ENCODE data around the gene ZNF716. TPM values are rescaled to one million over a fixed set of nuclear protein-coding genes. Genes with fewer than 3 reads are reported as not detected.

ZNF716 gene
- polyA plus RNA-seq, 1 of the 3 experiments (the other 2 are of a cell fraction) = not detected

GRCh38 chr7:57423768-57424167 lies 26.2 kb upstream of the ZNF716 start:
- CTCF ChIA-PET = no interaction called here
- Histone ChIP-seq H4K20me1 (ENCODE audit: insufficient read depth) (no peaks in the 10 kb centered on the region), H3K79me2 (ENCODE audit: insufficient read depth) (no peaks in the 10 kb centered on the region), H3K27ac (ENCODE audit: low read depth in 2 of 2, low read length in 1 of 2) (no peak overlapping the region), H3K4me1 (ENCODE audit: control insufficient read depth in 1 of 2, insufficient read depth in 2 of 2, low read depth in 1 of 2, low read length in 1 of 2) (no peaks in the 10 kb centered on the region), H3K4me3 (ENCODE audit: low read depth in 2 of 2, low read length in 1 of 2) (no peak overlapping the region), H2AFZ (ENCODE audit: low read depth) (no peak overlapping the region), H3K27me3 (ENCODE audit: insufficient read depth) (no peaks in the 10 kb centered on the region), H3K4me2 (no peak overlapping the region), H3F3A (replicated peaks; ENCODE audit: insufficient read depth) (no peaks in the 10 kb centered on the region), H3K36me3 (replicated peaks in 1 of 2; ENCODE audit: control insufficient read depth in 1 of 2, insufficient read depth in 2 of 2, low read length in 1 of 2) (no peaks in the 10 kb centered on the region), H3K9ac (no peak overlapping the region), H3K9me2 (no peaks in the 10 kb centered on the region), H3K9me3 (no peaks in the 10 kb centered on the region; the same call in 1 of the 2 replicates)
- WGBS (ENCODE audit: low lambda C conversion rate) = 18% methylated on average over 3 of the region's 3 CpGs
- no peak for DNase-seq
- POLR2A ChIA-PET = no interaction called here
- TF ChIP-seq CTCF (IDR thresholded peaks at IDR 0.05) (peak; percentile 35), CHD2 (IDR thresholded peaks at IDR 0.05; ENCODE audit: low read length, partially characterized antibody) (no peak), RAD21 (IDR thresholded peaks at IDR 0.05; ENCODE audit: low read length) (peak; percentile 33; the same call in 1 of the 2 replicates)

- Histone ChIP-seq H3F3A (replicated peaks; ENCODE audit: insufficient read depth) (no peaks in the 10 kb centered on the region), H3K4me3 (ENCODE audit: low read depth in 2 of 2, low read length in 1 of 2) (no peak overlapping the region), H3K4me1 (ENCODE audit: control insufficient read depth in 1 of 2, insufficient read depth in 2 of 2, low read depth in 1 of 2, low read length in 1 of 2) (no peaks in the 10 kb centered on the region), H3K9ac (no peak overlapping the region), H2AFZ (ENCODE audit: low read depth) (no peak overlapping the region), H3K27ac (ENCODE audit: low read depth in 2 of 2, low read length in 1 of 2) (no peak overlapping the region), H3K9me2 (no peaks in the 10 kb centered on the region), H4K20me1 (ENCODE audit: insufficient read depth) (no peaks in the 10 kb centered on the region), H3K9me3 (no peaks in the 10 kb centered on the region), H3K79me2 (ENCODE audit: insufficient read depth) (no peaks in the 10 kb centered on the region), H3K27me3 (ENCODE audit: insufficient read depth) (no peaks in the 10 kb centered on the region), H3K36me3 (replicated peaks in 1 of 2; ENCODE audit: control insufficient read depth in 1 of 2, insufficient read depth in 2 of 2, low read length in 1 of 2) (no peaks in the 10 kb centered on the region), H3K4me2 (no peak overlapping the region)
- POLR2A ChIA-PET = no interaction called here
- no peak for DNase-seq
- CTCF ChIA-PET = no interaction called here
- WGBS (ENCODE audit: low lambda C conversion rate) = 47% methylated on average over 48 of the region's 89 CpGs
- TF ChIP-seq EZH2phosphoT487 (IDR thresholded peaks at IDR 0.05; ENCODE audit: borderline replicate concordance, low read depth) = no peak
- TF ChIP-seq NFIC (IDR thresholded peaks at IDR 0.05; ENCODE audit: borderline replicate concordance) = no peak
- no peak for TF ChIP-seq TEAD4 (IDR thresholded peaks at IDR 0.05; ENCODE audit: borderline replicate concordance, insufficient read depth)
- TF ChIP-seq POLR2AphosphoS5 (IDR thresholded peaks at IDR 0.05; ENCODE audit: low read depth, low read length) = no peak
- TF ChIP-seq MEF2A (IDR thresholded peaks at IDR 0.05; ENCODE audit: borderline replicate concordance, low read depth) = no peak
- no peak for TF ChIP-seq EP300 (IDR thresholded peaks at IDR 0.05; ENCODE audit: borderline replicate concordance in 1 of 2, low read depth in 1 of 2, low read length in 1 of 2)
- no peak for TF ChIP-seq TCF12 (IDR thresholded peaks at IDR 0.05)
- TF ChIP-seq TAF1 (IDR thresholded peaks at IDR 0.05; ENCODE audit: borderline replicate concordance, low read depth, low read length) = no peak
- no peak for TF ChIP-seq RAD21 (IDR thresholded peaks at IDR 0.05; ENCODE audit: low read length)
- no peak for TF ChIP-seq USF2 (IDR thresholded peaks at IDR 0.05; ENCODE audit: borderline replicate concordance, low read depth, low read length)
- no peak for TF ChIP-seq MAX (IDR thresholded peaks at IDR 0.05; ENCODE audit: low read depth)
- no peak for TF ChIP-seq ZBTB33 (IDR thresholded peaks at IDR 0.05; ENCODE audit: borderline replicate concordance, low read depth)
- TF ChIP-seq GATA2 (CRISPR knock-in tag; IDR thresholded peaks at IDR 0.05) = no peak
- no peak for TF ChIP-seq USF1 (IDR thresholded peaks at IDR 0.05; ENCODE audit: borderline replicate concordance, low read depth)
- TF ChIP-seq PBX3 (IDR thresholded peaks at IDR 0.05) = no peak
- no peak for TF ChIP-seq FOXM1 (IDR thresholded peaks at IDR 0.05; ENCODE audit: low read depth)
Measured at GRCh38 chr7:57424515-57425238, 25.3 kb upstream of the ZNF716 start.

All from SK-N-SH (cell line).